H1 (cell line): ENCODE results near the gene PCDHGA1. TPM values are rescaled to one million over a fixed set of nuclear protein-coding genes. Genes with fewer than 3 reads are reported as not detected.

Experiments used
- CTCF ChIA-PET: fragments of 300-600 bp; sonication (Branson Sonifier 250); formaldehyde crosslinking; loops from one replicate; lab custom pipeline; 2021; ENCODE audit not compliant: partially characterized antibody; lab: Charles Lee
- POLR2A ChIA-PET: fragments of 300-600 bp; sonication (Branson Sonifier 250); formaldehyde crosslinking; loops from one replicate; lab custom pipeline; 2021; ENCODE audit warnings: inconsistent platforms; ENCODE audit not compliant: partially characterized antibody; lab: Charles Lee
- DNase-seq, 2 experiments: peaks; one replicate each; pipeline versions ENCODE4 v3.0.0 to v3.0.0-alpha.2; 2010 to 2022; ENCODE audit warnings: low spot score in 2 of 2, low read depth in 1 of 2, mixed read lengths in 1 of 2
- FAIRE-seq: peaks from 2 replicates; lab custom pipeline; 2011; peaks lifted over from hg19 to GRCh38; lab: Jason Lieb, UNC
- H2AFZ ChIP-seq: 2 replicates; pipeline ENCODE4 v1.8.1; 2012; ENCODE audit warnings: low read length, inconsistent platforms
- H2AK5ac ChIP-seq: 2 replicates; pipeline ENCODE4 v1.6.1; 2013; ENCODE audit warnings: low read depth, low read length
- H2BK120ac ChIP-seq: replicated peaks from 2 replicates; pipeline ENCODE3; 2013; ENCODE audit warnings: low read depth, low read length, inconsistent platforms
- H2BK12ac ChIP-seq: 2 replicates; pipeline ENCODE4 v1.6.1; 2013; ENCODE audit warnings: low read depth, low read length
- H2BK15ac ChIP-seq: 2 replicates; pipeline ENCODE4 v1.6.1; 2013; ENCODE audit warnings: low read length
- H2BK20ac ChIP-seq: 2 replicates; pipeline ENCODE4 v1.6.1; 2013; ENCODE audit warnings: low read length
- H2BK5ac ChIP-seq: 2 replicates; pipeline ENCODE4 v1.6.1; 2013; ENCODE audit warnings: low read depth, low read length
- H3K14ac ChIP-seq: 2 replicates; pipeline ENCODE4 v1.6.1; 2013; ENCODE audit warnings: inconsistent platforms; ENCODE audit not compliant: insufficient read length
- H3K18ac ChIP-seq: 2 replicates; pipeline ENCODE4 v1.6.1; 2013; ENCODE audit warnings: low read length; ENCODE audit errors: extremely low read depth
- H3K23ac ChIP-seq: 2 replicates; pipeline ENCODE4 v1.6.1; 2013; ENCODE audit warnings: inconsistent platforms; ENCODE audit not compliant: insufficient read length
- H3K23me2 ChIP-seq: 2 replicates; pipeline ENCODE4 v1.6.1; 2013; ENCODE audit warnings: low read depth, low read length
- H3K27ac ChIP-seq: 2 replicates; pipeline ENCODE4 v1.6.1; 2011; ENCODE audit warnings: low read depth, low read length, inconsistent platforms
- H3K27me3 ChIP-seq, 4 experiments: replicated peaks in 1 of 4; 1 replicate in 1 of 4; 2 replicates in 3 of 4; pipeline versions ENCODE4 v1.6.1 to v1.8.1; 2011 to 2013; ENCODE audit warnings: low read length in 3 of 4, mild to moderate bottlenecking in 3 of 4, inconsistent platforms in 2 of 4, mixed read lengths in 2 of 4, moderate library complexity in 1 of 4; ENCODE audit not compliant: control insufficient read depth in 3 of 4, insufficient read depth in 3 of 4; ENCODE audit errors: extremely low read depth in 1 of 4
- H3K36me3 ChIP-seq, 4 experiments: 2 replicates each; pipeline versions ENCODE4 v1.6.1 to v1.8.1; 2011 to 2013; ENCODE audit warnings: mild to moderate bottlenecking in 4 of 4, low read length in 3 of 4, moderate library complexity in 2 of 4, control low read depth in 1 of 4, inconsistent platforms in 1 of 4; ENCODE audit not compliant: insufficient read depth in 4 of 4, control insufficient read depth in 2 of 4
- H3K4ac ChIP-seq: replicated peaks from 2 replicates; pipeline ENCODE3; 2013; ENCODE audit warnings: low read length, low read depth, mixed read lengths, inconsistent platforms; ENCODE audit not compliant: insufficient read length
- H3K4me1 ChIP-seq, 4 experiments: replicated peaks in 1 of 4; 1 replicate in 1 of 4; 2 replicates in 3 of 4; pipeline versions ENCODE4 v1.6.1 to v1.8.1; 2011 to 2013; ENCODE audit warnings: low read length in 3 of 4, inconsistent platforms in 2 of 4, mixed read lengths in 1 of 4; ENCODE audit not compliant: insufficient read depth in 4 of 4, control insufficient read depth in 3 of 4
- H3K4me2 ChIP-seq, 2 experiments: 2 replicates each; pipeline versions ENCODE4 v1.6.1 to v1.8.1; 2011 to 2013; ENCODE audit warnings: low read depth in 2 of 2, low read length in 2 of 2, control low read depth in 1 of 2, inconsistent platforms in 1 of 2, mild to moderate bottlenecking in 1 of 2; ENCODE audit not compliant: insufficient read depth in 1 of 2
- H3K4me3 ChIP-seq, 4 experiments: fragments of 200-600, 300-600 bp in 1 of 4; sonication (generic), shearing (Covaris generic), sonication (Bioruptor Twin) in 1 of 4; 2 replicates each; pipeline versions ENCODE4 v1.5.1 to v1.8.1; 2011 to 2016; ENCODE audit warnings: low read length in 4 of 4, low read depth in 3 of 4, control low read depth in 2 of 4, inconsistent platforms in 2 of 4, mild to moderate bottlenecking in 2 of 4, mixed read lengths in 1 of 4, moderate library complexity in 1 of 4; ENCODE audit not compliant: insufficient read depth in 2 of 4; ENCODE audit errors: extremely low read depth in 1 of 4
- H3K56ac ChIP-seq: replicated peaks from 2 replicates; pipeline ENCODE3; 2013; ENCODE audit warnings: low read depth, mild to moderate bottlenecking, mixed read lengths, low read length, inconsistent platforms; ENCODE audit not compliant: insufficient read length
- H3K79me1 ChIP-seq: 2 replicates; pipeline ENCODE4 v1.6.1; 2013; ENCODE audit warnings: low read depth, low read length, control low read depth
- H3K79me2 ChIP-seq, 2 experiments: 2 replicates each; pipeline versions ENCODE4 v1.6.1 to v1.8.1; 2012 to 2013; ENCODE audit warnings: low read length in 2 of 2, mild to moderate bottlenecking in 2 of 2, inconsistent platforms in 1 of 2; ENCODE audit not compliant: insufficient read depth in 2 of 2, control insufficient read depth in 1 of 2
- H3K9ac ChIP-seq, 4 experiments: replicated peaks in 1 of 4; 1 replicate in 1 of 4; 2 replicates in 3 of 4; pipeline versions ENCODE4 v1.6.1 to v1.8.1; 2011 to 2013; ENCODE audit warnings: low read depth in 3 of 4, low read length in 3 of 4, control low read depth in 2 of 4, mild to moderate bottlenecking in 2 of 4, moderate library complexity in 2 of 4, inconsistent platforms in 1 of 4; ENCODE audit errors: extremely low read depth in 1 of 4
- H3K9me3 ChIP-seq, 2 experiments: 2 replicates each; pipeline versions ENCODE4 v1.6.1 to v1.8.1; 2012 to 2013; ENCODE audit warnings: mild to moderate bottlenecking in 2 of 2, moderate library complexity in 2 of 2, control low read depth in 1 of 2, inconsistent platforms in 1 of 2, low read depth in 1 of 2, low read length in 1 of 2, mixed read lengths in 1 of 2; ENCODE audit not compliant: insufficient read depth in 2 of 2
- H4K20me1 ChIP-seq, 2 experiments: replicated peaks in 1 of 2; 2 replicates each; pipeline versions ENCODE3 to v1.8.1; 2011 to 2013; ENCODE audit warnings: inconsistent platforms in 2 of 2, low read length in 2 of 2, mild to moderate bottlenecking in 1 of 2; ENCODE audit not compliant: insufficient read depth in 2 of 2, control insufficient read depth in 1 of 2
- H4K5ac ChIP-seq: 2 replicates; pipeline ENCODE4 v1.6.1; 2013; ENCODE audit warnings: low read length, low read depth, mixed read lengths, inconsistent platforms; ENCODE audit not compliant: insufficient read length
- H4K8ac ChIP-seq: 2 replicates; pipeline ENCODE4 v1.8.0; 2013; ENCODE audit warnings: mild to moderate bottlenecking, moderate library complexity, low read length, inconsistent platforms; ENCODE audit not compliant: insufficient read depth; ENCODE audit errors: extremely low read depth
- H4K91ac ChIP-seq: replicated peaks from 2 replicates; pipeline ENCODE3; 2013; ENCODE audit warnings: low read length, mixed read lengths, inconsistent platforms; ENCODE audit not compliant: insufficient read length
- CHD1 ChIP-seq: IDR thresholded peaks from 2 replicates; pipeline ENCODE4 v1.6.1; 2012; ENCODE audit warnings: low read depth, low read length, improper control_type of control experiment
- CREB1 ChIP-seq: IDR thresholded peaks from 2 replicates; pipeline ENCODE4 v1.6.1; 2012; ENCODE audit warnings: inconsistent platforms
- EP300 ChIP-seq, 2 experiments: IDR thresholded peaks; 1 replicate in 1 of 2; 2 replicates in 1 of 2; pipeline ENCODE4 v1.6.1; 2011 to 2012; ENCODE audit warnings: low read depth in 2 of 2, low read length in 2 of 2, mild to moderate bottlenecking in 2 of 2, borderline replicate concordance in 1 of 2, inconsistent platforms in 1 of 2, moderate library complexity in 1 of 2
- GTF2F1 ChIP-seq: IDR thresholded peaks from 2 replicates; pipeline ENCODE4 v1.6.1; 2012; ENCODE audit warnings: low read depth, low read length, improper control_type of control experiment, borderline replicate concordance
- JUN ChIP-seq: IDR thresholded peaks from 2 replicates; pipeline ENCODE4 v1.6.1; 2011; ENCODE audit warnings: low read depth, mild to moderate bottlenecking, improper control_type of control experiment, low read length
- PHF8 ChIP-seq: fragments of 200-600 bp; sonication (generic); conservative IDR thresholded peaks from 2 replicates; pipeline ENCODE4 v1.7.1; 2012; ENCODE audit warnings: low read depth, mild to moderate bottlenecking, inconsistent platforms, low read length, moderate library complexity
- POLR2A ChIP-seq, 2 experiments: IDR thresholded peaks; 1 replicate in 1 of 2; 2 replicates in 1 of 2; pipeline ENCODE4 v1.6.1; 2011; ENCODE audit warnings: low read depth in 2 of 2, low read length in 2 of 2, mild to moderate bottlenecking in 2 of 2; ENCODE audit errors: control extremely low read depth in 1 of 2
- POU5F1 ChIP-seq: IDR thresholded peaks from 2 replicates; pipeline ENCODE4 v1.6.1; 2011; ENCODE audit warnings: low read depth, mild to moderate bottlenecking, low read length, moderate library complexity
- SIX5 ChIP-seq: IDR thresholded peaks from 2 replicates; pipeline ENCODE4 v1.6.1; 2011; ENCODE audit warnings: mild to moderate bottlenecking, low read depth, low read length
- SP4 ChIP-seq: IDR thresholded peaks from 2 replicates; pipeline ENCODE4 v1.6.1; 2012; ENCODE audit warnings: low read length, inconsistent platforms
- TBP ChIP-seq: IDR thresholded peaks from 2 replicates; pipeline ENCODE4 v1.6.1; 2011; ENCODE audit warnings: low read depth, low read length, improper control_type of control experiment
- TEAD4 ChIP-seq: IDR thresholded peaks from 2 replicates; pipeline ENCODE4 v1.6.1; 2012; ENCODE audit warnings: low read depth, low read length, inconsistent platforms, mixed read lengths
- YY1 ChIP-seq: IDR thresholded peaks from 2 replicates; pipeline ENCODE4 v1.6.1; 2011; ENCODE audit warnings: low read depth, mild to moderate bottlenecking, low read length
- ZNF274 ChIP-seq: IDR thresholded peaks from 2 replicates; pipeline ENCODE4 v1.7.0; 2012; ENCODE audit warnings: low read length, borderline replicate concordance; ENCODE audit errors: extremely low read depth
- WGBS, 2 experiments: shearing (Covaris generic) in 1 of 2; methylation state at CpG; one replicate each; pipeline versions ENCODE4 v1.1.6 to v1.1.7; 2013 to 2015; ENCODE audit warnings: low lambda C conversion rate in 2 of 2, mixed read lengths in 2 of 2, inconsistent platforms in 1 of 2, low coverage in 1 of 2, missing lambda C conversion rate in 1 of 2; ENCODE audit not compliant: insufficient replicate concordance in 2 of 2, insufficient coverage in 1 of 2, insufficient read length in 1 of 2; ENCODE audit errors: extremely low coverage in 1 of 2, missing lambda C conversion rate in 1 of 2; 5-methylcytosine and 5-hydroxymethylcytosine counted together
- polyA plus RNA-seq, 7 experiments: library from polyadenylated mRNA; depleted of rRNA in 3 of 7; stranded (reverse) in 5 of 7; unstranded in 2 of 7; fragments of >200 nt in 5 of 7; fragments of 200-250 nt in 2 of 7; gene quantifications; 1 replicate in 5 of 7; 2 replicates in 1 of 7; 4 replicates in 1 of 7; pipeline versions ENCODE4 v1.2.1 to v1.2.3, GENCODE V29; 2011 to 2013; ENCODE audit warnings: missing spikeins in 2 of 7, mixed read lengths in 2 of 7
- total RNA-seq: library from RNA; stranded (reverse); fragmentation: NEBNext Ultra II Directional; extraction: Animal tissue kit (Norgen Biotek cat#: 25700); gene quantifications from 2 replicates; pipeline ENCODE4 v1.2.1, GENCODE V29; 2021

The PCDHGA1 gene
- total and polyA plus RNA-seq, 2 of the 8 experiments (the other 6 are each of a cell fraction or from before 2014, with no cell fraction given), result 0.57 to 0.89 TPM

- H3K79me1 ChIP-seq, result no peaks in the 10 kb centered on the region
- H2BK15ac ChIP-seq, result peak overlapping the region; percentile 40; the same call in 1 of the 2 replicates
- peaks cover 0 to 9% (median 3%) of the 10 kb centered on the region in 4 experiments; a peak in 3 of 8 replicates for H3K36me3 ChIP-seq
- no peak overlapping the region for H3K27ac ChIP-seq
- no peaks in the 10 kb centered on the region for H3K9me3 ChIP-seq
- H2AFZ ChIP-seq, result no peak overlapping the region
- H3K4me3 ChIP-seq, result no peak overlapping the region
- peak overlapping the region in 1 of 2 experiments; percentile 65; a peak in 1 of 4 replicates for H3K4me2 ChIP-seq
- H4K5ac ChIP-seq, result no peak overlapping the region
- CTCF ChIA-PET, result interaction anchor here (0.5 to 50.9 kb wide), 30 partner anchors 10 to 326 kb away, joined by 3 to 1236 read pairs (median 6); partner anchors contain the start of genes PCDHB10, PCDHB14, PCDHB15 and PCDHB16
- H2BK12ac ChIP-seq, result 0 out of 2 replicates have a peak overlapping the region, but pooled peaks have one; percentile 60
- H2BK5ac ChIP-seq, result 0 out of 2 replicates have a peak overlapping the region, but pooled peaks have one; percentile 56
- no peak overlapping the region for H4K91ac ChIP-seq
- no peak for DNase-seq
- POLR2A ChIA-PET, result interaction anchor here (0.7 to 1.2 kb wide), 5 partner anchors 11 to 53 kb away, joined by 3 to 5 read pairs (median 4); partner anchors contain the start of gene PCDHGC4
- no peaks in the 10 kb centered on the region for H3K79me2 ChIP-seq
- peaks cover 4 to 14% (median 9%) of the 10 kb centered on the region in 4 experiments for H3K4me1 ChIP-seq
- H3K4ac ChIP-seq, result no peak overlapping the region
- H4K20me1 ChIP-seq, result no peaks in the 10 kb centered on the region
- FAIRE-seq, result no peak
- no peak overlapping the region for H3K23ac ChIP-seq
- no peak overlapping the region for H2BK120ac ChIP-seq
- 79% methylated on average over 11 of the region's 11 CpGs; no CpG with 5 or more reads in 1 of the 2 experiments for WGBS, 2 experiments
- H3K9ac ChIP-seq, result no peak overlapping the region
- no peak overlapping the region for H3K56ac ChIP-seq
- no peak overlapping the region for H4K8ac ChIP-seq
- no peaks in the 10 kb centered on the region for H3K27me3 ChIP-seq
- H2BK20ac ChIP-seq, result no peak overlapping the region; the same call in 1 of the 2 replicates
- H3K14ac ChIP-seq, result no peak overlapping the region
- no peak overlapping the region for H2AK5ac ChIP-seq
- no peak overlapping the region for H3K18ac ChIP-seq
- peaks cover under 1% of the 10 kb centered on the region; the same call in 1 of the 2 replicates for H3K23me2 ChIP-seq
- no peak for TF ChIP-seq JUN
- no peak for TF ChIP-seq PHF8
- no peak for TF ChIP-seq TBP
- TF ChIP-seq POLR2A (IDR thresholded peaks at IDR 0.05; ENCODE audit: control extremely low read depth in 1 of 2, low read depth in 2 of 2, low read length in 2 of 2), result no peak
- TF ChIP-seq POU5F1, result no peak
- TF ChIP-seq SP4, result no peak
- no peak for TF ChIP-seq YY1
- no peak for TF ChIP-seq ZNF274
- no peak for TF ChIP-seq EP300 (IDR thresholded peaks at IDR 0.05; ENCODE audit: borderline replicate concordance in 1 of 2, low read depth in 2 of 2, low read length in 2 of 2)
- TF ChIP-seq SIX5, result no peak
- TF ChIP-seq CREB1, result no peak
- no peak for TF ChIP-seq TEAD4
- no peak for TF ChIP-seq CHD1
- TF ChIP-seq GTF2F1, result no peak
These were observed 177.2 kb downstream of the PCDHGA1 start for GRCh38 chr5:141507387-141508091.
